ENCODE data around the gene RAP1GAP2. TPM values are rescaled to one million over a fixed set of nuclear protein-coding genes. Genes with fewer than 3 reads are reported as not detected.
"Not testable (repeated sequence)": the region's sequence is repeated elsewhere in the genome, so short reads cannot be mapped to it uniquely, and the experiment has no call there.

RAP1GAP2 gene
- total and polyA plus RNA-seq, 2 experiments from 2014 or later: 0.74 to 3.8 TPM

DNA sequence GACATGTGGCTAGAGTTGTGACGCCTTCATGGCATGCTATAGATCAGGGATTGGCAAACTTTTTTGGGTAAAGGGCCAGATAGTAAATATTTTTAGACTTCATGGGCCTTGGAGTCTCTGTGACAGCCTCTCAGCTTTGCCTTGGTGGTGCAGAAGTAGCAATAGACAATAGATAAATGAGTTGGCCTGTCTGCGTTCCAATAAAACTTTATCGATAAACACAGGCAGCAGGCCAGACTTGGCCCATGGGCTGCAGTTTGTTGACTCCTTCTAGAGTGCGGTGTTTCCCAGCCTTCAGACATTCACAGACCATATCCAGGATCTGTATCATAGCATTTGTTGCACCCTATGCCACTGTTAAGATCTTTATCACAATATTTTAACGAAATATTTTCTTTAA, 190.7 kb downstream of the RAP1GAP2 start:
- Histone ChIP-seq H3K36me3 (ENCODE audit: low read depth) (no peaks in the 10 kb centered on the region), H4K20me1 (ENCODE audit: insufficient read depth) (no peaks in the 10 kb centered on the region), H3K27ac (no peak overlapping the region), H3K4me3 (no peak overlapping the region), H3K27me3 (replicated peaks; ENCODE audit: insufficient read depth) (no peaks in the 10 kb centered on the region), H3K9me3 (ENCODE audit: low read depth) (no peaks in the 10 kb centered on the region), H3K4me2 (ENCODE audit: unreplicated experiment) (no peak overlapping the region), H3K4me1 (ENCODE audit: insufficient read depth) (peaks cover 10% of the 10 kb centered on the region), H3K9me2 (ENCODE audit: insufficient read depth) (no peaks in the 10 kb centered on the region), H2AFZ (no peak overlapping the region), H3K79me2 (ENCODE audit: insufficient read depth) (no peaks in the 10 kb centered on the region), H3K9ac (no peak overlapping the region), H3F3A (ENCODE audit: insufficient read depth) (no peaks in the 10 kb centered on the region)
- TF ChIP-seq EZH2 (IDR thresholded peaks at IDR 0.05; ENCODE audit: insufficient read depth, poor library complexity, severe bottlenecking): no peak
- TF ChIP-seq EZH2phosphoT487 (IDR thresholded peaks at IDR 0.05; ENCODE audit: insufficient read depth, low read depth): no peak
- DNase-seq: no peak
- 89 to 96% methylated on average over 5 of the region's 5 CpGs for WGBS, 2 experiments (ENCODE audit: low coverage in 1 of 2, low lambda C conversion rate in 2 of 2, missing lambda C conversion rate in 2 of 2)
- in situ Hi-C loops (cut with MboI): no loop called here

DNA sequence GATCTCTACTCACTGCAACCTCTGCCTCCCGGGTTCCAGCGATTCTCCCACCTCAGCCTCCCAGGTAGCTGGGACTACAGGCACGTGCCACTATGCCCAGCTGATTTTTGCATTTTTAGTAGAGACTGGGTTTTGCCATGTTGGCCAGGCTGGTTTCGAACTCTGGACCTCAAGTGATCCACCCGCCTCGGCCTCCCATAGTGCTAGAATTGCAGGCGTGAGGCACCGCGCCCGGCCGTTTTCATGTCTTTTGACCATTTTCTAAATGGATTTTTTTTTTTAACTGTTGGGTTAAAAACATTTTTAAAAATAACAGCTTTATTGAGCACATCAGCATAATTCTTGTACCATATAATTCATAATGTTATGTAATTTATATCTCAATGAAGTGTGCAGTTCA, 193.2 kb downstream of the RAP1GAP2 start:
- H3K4me1 ChIP-seq (ENCODE audit: insufficient read depth); H3K4me3 ChIP-seq; H3K27ac ChIP-seq; H3K9me3 ChIP-seq (ENCODE audit: low read depth); DNase-seq; H3K79me2 ChIP-seq (ENCODE audit: insufficient read depth); H3K4me2 ChIP-seq (ENCODE audit: unreplicated experiment); H3K27me3 ChIP-seq (replicated peaks; ENCODE audit: insufficient read depth); in situ Hi-C loops (cut with MboI); H3K9ac ChIP-seq; H3K36me3 ChIP-seq (ENCODE audit: low read depth); H2AFZ ChIP-seq; H3K9me2 ChIP-seq (ENCODE audit: insufficient read depth); H4K20me1 ChIP-seq (ENCODE audit: insufficient read depth); H3F3A ChIP-seq (ENCODE audit: insufficient read depth): not testable (repeated sequence)
- 77% methylated on average over 11 of the region's 11 CpGs for WGBS, 2 experiments (ENCODE audit: low coverage in 1 of 2, low lambda C conversion rate in 2 of 2, missing lambda C conversion rate in 2 of 2)

GRCh38 chr17:2989855-2990254, 193.6 kb downstream of the RAP1GAP2 start:
- Histone ChIP-seq H3K9ac (no peak overlapping the region), H3K4me2 (ENCODE audit: unreplicated experiment) (no peak overlapping the region), H4K20me1 (ENCODE audit: insufficient read depth) (no peaks in the 10 kb centered on the region), H2AFZ (no peak overlapping the region), H3K36me3 (ENCODE audit: low read depth) (no peaks in the 10 kb centered on the region), H3K9me3 (ENCODE audit: low read depth) (no peaks in the 10 kb centered on the region), H3K9me2 (ENCODE audit: insufficient read depth) (no peaks in the 10 kb centered on the region), H3K4me1 (ENCODE audit: insufficient read depth) (no peaks in the 10 kb centered on the region), H3K79me2 (ENCODE audit: insufficient read depth) (no peaks in the 10 kb centered on the region), H3K27ac (no peak overlapping the region), H3K27me3 (replicated peaks; ENCODE audit: insufficient read depth) (no peaks in the 10 kb centered on the region), H3K4me3 (no peak overlapping the region), H3F3A (ENCODE audit: insufficient read depth) (no peaks in the 10 kb centered on the region)
- no peak for DNase-seq
- in situ Hi-C loops (cut with MboI): no loop called here
- TF ChIP-seq EZH2phosphoT487 (IDR thresholded peaks at IDR 0.05; ENCODE audit: insufficient read depth, low read depth): no peak
- TF ChIP-seq EZH2 (IDR thresholded peaks at IDR 0.05; ENCODE audit: insufficient read depth, poor library complexity, severe bottlenecking): no peak
- 76 to 81% methylated on average over 3 of the region's 3 CpGs for WGBS, 2 experiments (ENCODE audit: low coverage in 1 of 2, low lambda C conversion rate in 2 of 2, missing lambda C conversion rate in 2 of 2)

- Histone ChIP-seq H3K79me2 (ENCODE audit: insufficient read depth) (no peaks in the 10 kb centered on the region), H4K20me1 (ENCODE audit: insufficient read depth) (no peaks in the 10 kb centered on the region), H3K4me1 (ENCODE audit: insufficient read depth) (no peaks in the 10 kb centered on the region), H3F3A (ENCODE audit: insufficient read depth) (no peaks in the 10 kb centered on the region), H3K27ac (no peak overlapping the region), H3K9ac (no peak overlapping the region), H3K36me3 (ENCODE audit: low read depth) (no peaks in the 10 kb centered on the region), H3K4me3 (no peak overlapping the region), H3K4me2 (ENCODE audit: unreplicated experiment) (no peak overlapping the region), H3K9me3 (ENCODE audit: low read depth) (no peaks in the 10 kb centered on the region), H3K27me3 (replicated peaks; ENCODE audit: insufficient read depth) (no peaks in the 10 kb centered on the region), H2AFZ (no peak overlapping the region), H3K9me2 (ENCODE audit: insufficient read depth) (no peaks in the 10 kb centered on the region)
- WGBS, 2 experiments (ENCODE audit: low coverage in 1 of 2, low lambda C conversion rate in 2 of 2, missing lambda C conversion rate in 2 of 2): 92 to 96% methylated on average over 9 of the region's 9 CpGs
- DNase-seq: no peak
- TF ChIP-seq EZH2 (IDR thresholded peaks at IDR 0.05; ENCODE audit: insufficient read depth, poor library complexity, severe bottlenecking) (no peak), EZH2phosphoT487 (IDR thresholded peaks at IDR 0.05; ENCODE audit: insufficient read depth, low read depth) (no peak)
- in situ Hi-C loops (cut with MboI): no loop called here
These were observed 194.2 kb downstream of the RAP1GAP2 start for GRCh38 chr17:2990396-2990795.

GRCh38 chr17:2991396-2992180, 195.3 kb downstream of the RAP1GAP2 start:
- H3K4me1 ChIP-seq (ENCODE audit: insufficient read depth); H3K4me2 ChIP-seq (ENCODE audit: unreplicated experiment); H3K9me2 ChIP-seq (ENCODE audit: insufficient read depth); H3K79me2 ChIP-seq (ENCODE audit: insufficient read depth); in situ Hi-C loops (cut with MboI); H3K9ac ChIP-seq; H3K36me3 ChIP-seq (ENCODE audit: low read depth); H4K20me1 ChIP-seq (ENCODE audit: insufficient read depth); H3K9me3 ChIP-seq (ENCODE audit: low read depth); H3K27ac ChIP-seq; H2AFZ ChIP-seq; H3K4me3 ChIP-seq; DNase-seq; H3F3A ChIP-seq (ENCODE audit: insufficient read depth); H3K27me3 ChIP-seq (replicated peaks; ENCODE audit: insufficient read depth): not testable (repeated sequence)
- WGBS, 2 experiments (ENCODE audit: low coverage in 1 of 2, low lambda C conversion rate in 2 of 2, missing lambda C conversion rate in 2 of 2): 92 to 93% methylated on average over 21 of the region's 21 CpGs
